ENCODE results near the gene LPO.

Gene LPO

DNA sequence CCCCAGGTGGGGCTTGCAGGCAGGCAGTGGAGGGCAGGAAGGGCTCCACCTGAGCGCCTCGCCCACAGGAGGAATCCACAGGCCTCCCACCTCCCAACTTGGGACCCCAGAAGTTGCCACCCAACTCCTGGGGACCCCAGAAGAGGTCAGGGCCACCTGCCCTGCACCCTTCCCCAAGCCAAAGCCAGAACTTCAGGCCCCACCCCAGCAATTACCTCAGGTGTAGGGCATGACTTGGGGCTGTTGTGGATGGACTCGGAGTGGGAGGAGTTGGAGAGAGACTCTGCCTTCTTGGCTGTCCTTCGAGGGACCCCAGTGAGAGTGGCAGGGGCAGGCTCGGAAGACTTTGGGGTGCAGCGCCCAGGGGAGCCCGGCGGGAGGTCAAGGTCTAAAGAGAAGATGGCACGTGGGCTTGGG is 79.7 kb downstream of the LPO start:
- no peak for DNase-seq (ENCODE audit: low read depth)

Measured in stimulated activated CD8-positive, alpha-beta memory T cell treated with anti-CD3 and anti-CD28 coated beads, Interleukin-15, amount 100 ng/mL, for 1 hour (primary cell).